Measurements from ENCODE around the gene PSPC1. TPM values are rescaled to one million over a fixed set of nuclear protein-coding genes. Genes with fewer than 3 reads are reported as not detected.

PSPC1 gene
- total RNA-seq, 1 donor from 2014 or later: 25.3 TPM

DNA sequence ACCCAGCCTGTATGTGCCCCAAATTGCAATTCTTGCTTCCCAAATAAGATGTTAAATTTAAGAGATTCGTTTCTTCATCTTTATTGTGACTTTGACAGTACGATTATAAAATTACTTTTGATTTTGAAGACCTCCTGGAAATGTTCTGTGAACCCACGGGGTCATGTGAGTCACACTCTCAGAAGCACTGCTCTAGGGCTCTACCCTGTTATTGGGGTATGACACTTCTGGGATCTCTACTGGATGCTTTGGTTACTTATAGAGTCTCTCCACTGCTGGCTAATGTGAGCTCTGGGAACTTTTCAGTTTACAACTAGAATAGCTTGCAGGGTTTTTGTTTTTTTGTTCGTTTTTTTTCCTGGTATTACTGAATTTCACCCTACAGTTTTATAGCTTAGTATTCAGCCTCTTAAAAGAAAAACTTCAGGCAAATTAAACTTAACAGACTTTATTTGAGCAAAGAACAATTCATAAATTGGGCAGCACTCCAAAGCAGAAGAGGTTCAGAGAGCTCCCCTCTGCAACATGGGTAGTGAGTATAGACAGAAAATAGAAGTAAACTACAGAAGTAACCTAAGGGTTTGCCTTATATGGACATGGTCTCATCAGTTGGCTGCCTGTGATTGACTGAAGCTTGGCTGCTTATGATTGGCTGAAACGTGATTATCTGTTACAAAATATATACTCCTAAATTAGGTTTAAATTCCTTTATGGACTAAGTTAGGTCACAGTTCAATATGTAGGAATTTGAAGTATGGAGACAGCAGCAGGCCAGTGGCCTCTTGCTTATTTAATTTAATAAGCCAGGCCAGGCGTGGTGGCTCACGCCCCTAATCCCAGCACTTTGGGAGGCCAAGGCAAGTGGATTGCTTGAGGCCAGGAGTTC lies 28.5 kb upstream of the PSPC1 start:
- Histone ChIP-seq H3K9me3 (replicated peaks) (no peaks in the 10 kb centered on the region), H3K4me3 (no peak overlapping the region), H3K4me1 (no peaks in the 10 kb centered on the region), H3K36me3 (peaks cover 1% of the 10 kb centered on the region), H3K27ac (replicated peaks) (no peak overlapping the region), H3K27me3 (ENCODE audit: low read depth) (no peaks in the 10 kb centered on the region)
- no peak for DNase-seq
- intact Hi-C loops (cut with micrococcal nuclease): no loop called here
- TF ChIP-seq, protein P1, sequence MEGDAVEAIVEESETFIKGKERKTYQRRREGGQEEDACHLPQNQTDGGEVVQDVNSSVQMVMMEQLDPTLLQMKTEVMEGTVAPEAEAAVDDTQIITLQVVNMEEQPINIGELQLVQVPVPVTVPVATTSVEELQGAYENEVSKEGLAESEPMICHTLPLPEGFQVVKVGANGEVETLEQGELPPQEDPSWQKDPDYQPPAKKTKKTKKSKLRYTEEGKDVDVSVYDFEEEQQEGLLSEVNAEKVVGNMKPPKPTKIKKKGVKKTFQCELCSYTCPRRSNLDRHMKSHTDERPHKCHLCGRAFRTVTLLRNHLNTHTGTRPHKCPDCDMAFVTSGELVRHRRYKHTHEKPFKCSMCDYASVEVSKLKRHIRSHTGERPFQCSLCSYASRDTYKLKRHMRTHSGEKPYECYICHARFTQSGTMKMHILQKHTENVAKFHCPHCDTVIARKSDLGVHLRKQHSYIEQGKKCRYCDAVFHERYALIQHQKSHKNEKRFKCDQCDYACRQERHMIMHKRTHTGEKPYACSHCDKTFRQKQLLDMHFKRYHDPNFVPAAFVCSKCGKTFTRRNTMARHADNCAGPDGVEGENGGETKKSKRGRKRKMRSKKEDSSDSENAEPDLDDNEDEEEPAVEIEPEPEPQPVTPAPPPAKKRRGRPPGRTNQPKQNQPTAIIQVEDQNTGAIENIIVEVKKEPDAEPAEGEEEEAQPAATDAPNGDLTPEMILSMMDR (IDR thresholded peaks at IDR 0.05; ENCODE audit: borderline replicate concordance): no peak

DNA sequence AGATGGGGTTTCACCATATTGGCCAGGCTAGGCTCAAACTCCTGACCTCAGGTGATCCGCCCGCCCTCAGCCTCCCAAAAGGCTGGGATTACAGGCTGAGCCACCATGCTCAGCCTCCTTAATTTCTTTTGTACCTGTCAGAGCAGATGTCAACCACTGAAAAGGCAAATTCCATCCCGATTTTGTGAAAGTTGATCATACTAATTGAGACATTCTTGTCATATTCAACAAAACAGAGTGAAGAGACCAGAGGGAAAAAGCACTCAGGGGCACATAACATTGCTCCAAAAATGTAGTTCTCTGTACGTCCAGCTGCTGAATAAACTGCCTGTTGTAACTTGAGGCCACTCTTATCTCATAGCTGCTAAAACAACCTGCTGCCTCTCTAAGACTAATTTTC lies 27.4 kb upstream of the PSPC1 start:
- Histone ChIP-seq H3K4me1 (no peaks in the 10 kb centered on the region), H3K27ac (replicated peaks) (no peak overlapping the region), H3K9me3 (replicated peaks) (no peaks in the 10 kb centered on the region), H3K27me3 (ENCODE audit: low read depth) (no peaks in the 10 kb centered on the region), H3K4me3 (no peak overlapping the region), H3K36me3 (peaks cover 3% of the 10 kb centered on the region)
- intact Hi-C loops (cut with micrococcal nuclease): no loop called here
- TF ChIP-seq, protein P1 (IDR thresholded peaks at IDR 0.05; ENCODE audit: borderline replicate concordance): no peak
- no peak for DNase-seq

DNA sequence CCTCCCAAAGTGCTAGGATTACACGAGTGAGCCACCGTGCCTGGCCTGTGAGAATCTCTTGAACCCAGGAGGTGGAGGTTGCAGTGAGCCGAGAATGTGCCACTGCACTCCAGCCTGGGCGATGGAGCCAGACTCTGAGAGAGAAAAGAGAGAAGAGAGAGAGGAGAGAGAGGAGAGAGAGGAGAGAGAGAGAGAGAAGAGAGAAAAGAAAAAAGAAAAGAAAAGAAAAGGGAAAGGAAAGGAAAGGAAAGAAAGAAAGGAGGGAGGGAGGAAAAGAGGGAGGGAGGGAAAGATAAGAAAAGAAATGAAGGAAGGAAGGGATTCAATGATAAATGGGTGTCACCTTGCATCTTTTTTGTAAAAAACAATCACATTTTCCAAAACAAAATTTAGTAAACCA lies 23.0 kb upstream of the PSPC1 start:
- Histone ChIP-seq H3K27ac (replicated peaks) (no peak overlapping the region), H3K27me3 (ENCODE audit: low read depth) (no peaks in the 10 kb centered on the region), H3K4me1 (no peaks in the 10 kb centered on the region), H3K4me3 (no peak overlapping the region), H3K36me3 (peaks cover 3% of the 10 kb centered on the region), H3K9me3 (replicated peaks) (no peaks in the 10 kb centered on the region)
- TF ChIP-seq, protein P1 (IDR thresholded peaks at IDR 0.05; ENCODE audit: borderline replicate concordance): no peak
- intact Hi-C loops (cut with micrococcal nuclease): no loop called here
- DNase-seq: no peak

DNA sequence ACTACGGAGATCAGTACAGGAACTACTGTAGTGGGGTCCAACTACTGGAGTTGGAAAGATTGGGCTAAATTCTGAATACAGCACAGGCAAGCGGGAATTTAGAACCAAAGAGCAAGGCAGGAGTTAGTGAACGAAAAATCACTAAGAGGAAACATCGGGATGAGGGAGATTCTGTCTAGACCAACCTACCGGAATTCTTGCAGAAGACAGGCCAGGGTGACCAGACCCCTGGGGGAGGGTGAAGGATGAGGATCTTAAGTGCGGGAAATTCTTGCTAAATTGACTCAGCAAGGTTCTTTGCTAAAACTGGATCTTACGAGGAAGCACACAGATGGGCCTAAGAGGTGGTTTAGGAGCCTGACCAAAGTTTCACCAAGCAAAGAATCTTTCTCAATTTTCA lies 13.2 kb upstream of the PSPC1 start:
- H3K4me1 ChIP-seq: no peaks in the 10 kb centered on the region
- TF ChIP-seq, protein P1 (IDR thresholded peaks at IDR 0.05; ENCODE audit: borderline replicate concordance): no peak
- no peak overlapping the region for H3K27ac ChIP-seq (replicated peaks)
- DNase-seq: no peak
- no peaks in the 10 kb centered on the region for H3K36me3 ChIP-seq
- intact Hi-C loops (cut with micrococcal nuclease): no loop called here
- no peaks in the 10 kb centered on the region for H3K9me3 ChIP-seq (replicated peaks)
- no peaks in the 10 kb centered on the region for H3K27me3 ChIP-seq (ENCODE audit: low read depth)
- no peak overlapping the region for H3K4me3 ChIP-seq

DNA sequence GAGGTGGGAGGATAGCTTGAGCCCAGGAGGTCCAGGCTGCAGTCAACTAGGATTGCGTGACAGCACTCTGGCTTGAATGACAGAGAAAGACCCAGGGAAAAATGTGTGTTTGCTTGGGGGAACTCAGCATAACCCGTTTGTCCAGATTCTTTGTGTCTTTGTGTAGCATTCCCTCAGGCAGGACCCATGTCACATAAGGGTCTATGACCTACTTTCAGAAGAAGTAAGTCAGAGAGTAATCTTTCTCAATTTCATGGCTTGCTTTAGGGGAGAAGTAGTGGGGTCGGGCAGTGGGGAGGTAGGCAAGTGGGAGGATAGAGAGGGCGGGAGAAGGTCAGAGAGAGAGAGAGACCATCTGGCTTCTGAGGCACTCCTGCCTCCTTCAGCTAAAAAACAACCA lies 11.9 kb upstream of the PSPC1 start:
- TF ChIP-seq, protein P1 (IDR thresholded peaks at IDR 0.05; ENCODE audit: borderline replicate concordance): no peak
- Histone ChIP-seq H3K9me3 (replicated peaks) (no peaks in the 10 kb centered on the region), H3K36me3 (no peaks in the 10 kb centered on the region), H3K27ac (replicated peaks) (no peak overlapping the region), H3K4me3 (no peak overlapping the region), H3K4me1 (no peaks in the 10 kb centered on the region), H3K27me3 (ENCODE audit: low read depth) (no peaks in the 10 kb centered on the region)
- no peak for DNase-seq
- intact Hi-C loops (cut with micrococcal nuclease): no loop called here

Measured in left ventricle myocardium inferior (tissue), 1 donor.